Stomach (tissue), 4 donors: ENCODE measurements around the gene PDX1.

Source experiments
- EP300 ChIP-seq: sonication (generic); formaldehyde crosslinking; IDR thresholded peaks from one replicate; pipeline ENCODE4 v1.6.1; 2017; ENCODE audit warnings: antibody characterized with exemption
- POLR2A ChIP-seq, 4 donors: fragments of 450-650 bp; IDR thresholded peaks; one replicate each; pipeline ENCODE4 v1.6.1; 2016; ENCODE audit warnings: antibody characterized with exemption in 4 of 4, control low read depth in 2 of 4, mild to moderate bottlenecking in 1 of 4, moderate library complexity in 1 of 4
- POLR2AphosphoS5 ChIP-seq, 3 donors: sonication (generic); formaldehyde crosslinking; IDR thresholded peaks; one replicate each; pipeline ENCODE4 v1.6.1; 2016; ENCODE audit warnings: antibody characterized with exemption in 3 of 3
- TF ChIP-seq, protein P1 (sequence below), 7 experiments: fragments of 450-650 bp in 4 of 7; fragments of 200-600 bp in 3 of 7; sonication (generic) in 3 of 7; IDR thresholded peaks; one replicate each; pipeline ENCODE4 v1.5.1; 2016 to 2019; ENCODE audit warnings: antibody characterized with exemption in 7 of 7, control low read depth in 2 of 7, mild to moderate bottlenecking in 1 of 7

DNA sequence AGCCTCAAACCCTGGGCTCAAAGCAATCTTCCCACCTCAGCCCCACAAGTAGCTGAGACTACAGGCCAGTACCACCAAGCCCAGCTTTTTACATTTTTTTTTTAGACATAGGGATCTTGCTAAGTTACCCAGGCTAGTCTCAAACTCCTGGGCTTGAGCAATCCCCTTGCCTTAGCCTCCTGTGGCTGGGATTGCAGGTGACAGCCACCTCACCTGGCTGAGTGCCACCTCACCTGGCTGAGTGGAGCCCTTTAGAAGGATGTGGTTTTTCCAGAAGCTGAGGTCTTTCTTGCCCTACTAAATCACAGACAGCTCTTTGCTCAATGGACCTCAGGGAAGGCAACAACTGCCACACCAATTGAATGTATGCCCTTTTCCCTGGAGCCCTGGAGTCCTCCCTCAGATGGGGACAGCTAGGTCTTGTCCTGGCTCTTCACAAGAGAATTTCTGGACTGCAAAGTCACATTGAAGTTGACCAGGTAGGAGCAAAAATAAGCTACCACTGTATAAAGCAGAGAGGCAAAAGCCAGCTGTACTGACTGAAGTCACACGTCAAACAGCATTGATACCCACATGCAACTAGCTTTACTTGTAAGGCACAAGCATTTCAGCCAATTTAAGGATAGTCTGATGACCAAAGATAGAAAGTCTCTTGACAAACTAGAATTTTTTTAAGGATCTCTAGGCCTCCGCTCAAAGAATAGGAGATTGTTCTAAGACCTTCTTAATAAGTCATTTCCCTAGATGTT lies 14.0 kb downstream of the PDX1 start:
- TF ChIP-seq, protein P1, sequence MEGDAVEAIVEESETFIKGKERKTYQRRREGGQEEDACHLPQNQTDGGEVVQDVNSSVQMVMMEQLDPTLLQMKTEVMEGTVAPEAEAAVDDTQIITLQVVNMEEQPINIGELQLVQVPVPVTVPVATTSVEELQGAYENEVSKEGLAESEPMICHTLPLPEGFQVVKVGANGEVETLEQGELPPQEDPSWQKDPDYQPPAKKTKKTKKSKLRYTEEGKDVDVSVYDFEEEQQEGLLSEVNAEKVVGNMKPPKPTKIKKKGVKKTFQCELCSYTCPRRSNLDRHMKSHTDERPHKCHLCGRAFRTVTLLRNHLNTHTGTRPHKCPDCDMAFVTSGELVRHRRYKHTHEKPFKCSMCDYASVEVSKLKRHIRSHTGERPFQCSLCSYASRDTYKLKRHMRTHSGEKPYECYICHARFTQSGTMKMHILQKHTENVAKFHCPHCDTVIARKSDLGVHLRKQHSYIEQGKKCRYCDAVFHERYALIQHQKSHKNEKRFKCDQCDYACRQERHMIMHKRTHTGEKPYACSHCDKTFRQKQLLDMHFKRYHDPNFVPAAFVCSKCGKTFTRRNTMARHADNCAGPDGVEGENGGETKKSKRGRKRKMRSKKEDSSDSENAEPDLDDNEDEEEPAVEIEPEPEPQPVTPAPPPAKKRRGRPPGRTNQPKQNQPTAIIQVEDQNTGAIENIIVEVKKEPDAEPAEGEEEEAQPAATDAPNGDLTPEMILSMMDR (IDR thresholded peaks at IDR 0.05) = no peak
- no peak for TF ChIP-seq POLR2AphosphoS5 (IDR thresholded peaks at IDR 0.05)
- TF ChIP-seq POLR2A (IDR thresholded peaks at IDR 0.05) = no peak
- no peak for TF ChIP-seq EP300
